HEK293 (cell line): ENCODE data around the gene FAM174A.

Source experiments
- CTCF ChIA-PET: fragments of 350-600 bp; formaldehyde crosslinking; extraction: SDS; loops from one replicate; lab custom pipeline; 2021; ENCODE audit warnings: antibody characterized with exemption; lab: Yijun Ruan, JAX
- POLR2A ChIA-PET: fragments of 300-600 bp; formaldehyde crosslinking; extraction: SDS; loops from one replicate; lab custom pipeline; 2020; ENCODE audit warnings: antibody characterized with exemption, inconsistent platforms; lab: Yijun Ruan, JAX
- H3K27ac ChIP-seq: fragments of 200-500 bp; sonication (Bioruptor generic); 2 replicates; pipeline ENCODE4 v1.5.1; 2014; ENCODE audit warnings: low read depth, low read length, control low read depth, inconsistent platforms; ENCODE audit errors: extremely low read depth
- H3K36me3 ChIP-seq, 2 experiments: fragments of 200-500 bp in 1 of 2; sonication (Bioruptor generic) in 1 of 2; 1 replicate in 1 of 2; 2 replicates in 1 of 2; pipeline ENCODE4 v1.5.1; 2014 to 2017; ENCODE audit warnings: inconsistent platforms in 2 of 2, low read length in 2 of 2; ENCODE audit not compliant: control insufficient read depth in 2 of 2, insufficient read depth in 1 of 2
- H3K4me1 ChIP-seq: fragments of 200-500 bp; sonication (Bioruptor generic); 2 replicates; pipeline ENCODE4 v1.5.1; 2014; ENCODE audit warnings: mild to moderate bottlenecking, low read length, inconsistent platforms; ENCODE audit not compliant: control insufficient read depth, insufficient read depth
- H3K4me3 ChIP-seq: 2 replicates; pipeline ENCODE4 v1.5.1; 2011; ENCODE audit warnings: low read depth, mild to moderate bottlenecking, control low read depth, low read length, moderate library complexity
- H3K9me3 ChIP-seq: fragments of 200-500 bp; sonication (Bioruptor generic); 2 replicates; pipeline ENCODE4 v1.5.1; 2014; ENCODE audit warnings: low read depth, low read length, inconsistent platforms; ENCODE audit not compliant: control insufficient read depth, insufficient read depth
- AEBP2 ChIP-seq: fragments of 450-650 bp; formaldehyde crosslinking; IDR thresholded peaks from 2 replicates; pipeline ENCODE4 v1.5.1; 2016; ENCODE audit warnings: missing biosample characterization, missing genetic modification characterization, borderline replicate concordance
- GFI1B ChIP-seq: fragments of 450-650 bp; formaldehyde crosslinking; IDR thresholded peaks from 2 replicates; pipeline ENCODE4 v1.5.1; 2016; ENCODE audit warnings: missing biosample characterization, missing genetic modification characterization
- HOXA7 ChIP-seq: sonication (generic); formaldehyde crosslinking; IDR thresholded peaks from 2 replicates; pipeline ENCODE4 v1.8.1; 2022; ENCODE audit warnings: missing genetic modification reagents, borderline replicate concordance
- IKZF3 ChIP-seq: fragments of 450-650 bp; IDR thresholded peaks from 2 replicates; pipeline ENCODE4 v1.5.0; 2018; ENCODE audit warnings: missing biosample characterization, mild to moderate bottlenecking, missing genetic modification characterization, moderate library complexity
- RBAK ChIP-seq: fragments of 450-650 bp; formaldehyde crosslinking; IDR thresholded peaks from 2 replicates; pipeline ENCODE4 v1.5.1; 2016; ENCODE audit warnings: missing biosample characterization, missing genetic modification characterization
- SP3 ChIP-seq: fragments of 450-650 bp; formaldehyde crosslinking; IDR thresholded peaks from 2 replicates; pipeline ENCODE4 v1.5.1; 2016; ENCODE audit warnings: missing biosample characterization, missing genetic modification characterization
- SP7 ChIP-seq: fragments of 450-650 bp; formaldehyde crosslinking; IDR thresholded peaks from 2 replicates; pipeline ENCODE4 v1.5.1; 2016; ENCODE audit warnings: missing biosample characterization, missing genetic modification characterization
- ZNF112 ChIP-seq: fragments of 450-650 bp; formaldehyde crosslinking; IDR thresholded peaks from 2 replicates; pipeline ENCODE4 v1.5.0; 2017; ENCODE audit warnings: missing biosample characterization, missing genetic modification characterization
- ZNF133 ChIP-seq: fragments of 450-650 bp; formaldehyde crosslinking; IDR thresholded peaks from 2 replicates; pipeline ENCODE4 v1.5.1; 2016; ENCODE audit warnings: missing biosample characterization, missing genetic modification characterization
- ZNF202 ChIP-seq: fragments of 450-650 bp; formaldehyde crosslinking; IDR thresholded peaks from 2 replicates; pipeline ENCODE4 v1.5.1; 2016; ENCODE audit warnings: missing biosample characterization, missing genetic modification characterization, borderline replicate concordance
- ZNF280D ChIP-seq: fragments of 450-650 bp; formaldehyde crosslinking; IDR thresholded peaks from 2 replicates; pipeline ENCODE4 v1.5.1; 2016; ENCODE audit warnings: missing biosample characterization, missing genetic modification characterization
- ZNF292 ChIP-seq: fragments of 450-650 bp; formaldehyde crosslinking; IDR thresholded peaks from 2 replicates; pipeline ENCODE4 v1.5.1; 2016; ENCODE audit warnings: low read depth, missing biosample characterization, missing genetic modification characterization, borderline replicate concordance
- ZNF37A ChIP-seq: fragments of 450-650 bp; IDR thresholded peaks from 2 replicates; pipeline ENCODE4 v1.5.1; 2018; ENCODE audit warnings: missing biosample characterization, missing genetic modification characterization
- ZNF488 ChIP-seq: fragments of 450-650 bp; formaldehyde crosslinking; IDR thresholded peaks from 2 replicates; pipeline ENCODE4 v1.5.1; 2016; ENCODE audit warnings: missing biosample characterization, missing genetic modification characterization
- ZNF530 ChIP-seq: fragments of 450-650 bp; formaldehyde crosslinking; IDR thresholded peaks from 2 replicates; pipeline ENCODE4 v1.5.1; 2016; ENCODE audit warnings: low read depth, missing biosample characterization, missing genetic modification characterization
- ZNF747 ChIP-seq: fragments of 450-650 bp; formaldehyde crosslinking; IDR thresholded peaks from 2 replicates; pipeline ENCODE4 v1.5.1; 2016; ENCODE audit warnings: missing biosample characterization, missing genetic modification characterization
- TF ChIP-seq, protein P1 (sequence below): fragments of 450-650 bp; formaldehyde crosslinking; IDR thresholded peaks from 2 replicates; pipeline ENCODE4 v1.5.1; 2017; ENCODE audit warnings: missing biosample characterization, missing genetic modification characterization
- TF ChIP-seq, protein P2 (sequence below): fragments of 450-650 bp; IDR thresholded peaks from 2 replicates; pipeline ENCODE4 v1.5.1; 2018; ENCODE audit warnings: missing biosample characterization, mild to moderate bottlenecking, missing genetic modification characterization
- TF ChIP-seq, protein P3 (sequence below): fragments of 450-650 bp; formaldehyde crosslinking; IDR thresholded peaks from 2 replicates; pipeline ENCODE4 v1.5.1; 2016; ENCODE audit warnings: missing biosample characterization, missing genetic modification characterization

FAM174A gene

GRCh38 chr5:100574716-100575115 lies 39.5 kb downstream of the FAM174A start:
- Histone ChIP-seq H3K4me3 (no peak overlapping the region), H3K27ac (no peak overlapping the region), H3K4me1 (no peaks in the 10 kb centered on the region), H3K9me3 (no peaks in the 10 kb centered on the region)
- no peak for TF ChIP-seq ZNF488 (tag by site-specific recombination)
- TF ChIP-seq ZNF37A: no peak
- TF ChIP-seq AEBP2 (tag by site-specific recombination): no peak
- TF ChIP-seq IKZF3 (tag by site-specific recombination): no peak
- TF ChIP-seq, protein P1, sequence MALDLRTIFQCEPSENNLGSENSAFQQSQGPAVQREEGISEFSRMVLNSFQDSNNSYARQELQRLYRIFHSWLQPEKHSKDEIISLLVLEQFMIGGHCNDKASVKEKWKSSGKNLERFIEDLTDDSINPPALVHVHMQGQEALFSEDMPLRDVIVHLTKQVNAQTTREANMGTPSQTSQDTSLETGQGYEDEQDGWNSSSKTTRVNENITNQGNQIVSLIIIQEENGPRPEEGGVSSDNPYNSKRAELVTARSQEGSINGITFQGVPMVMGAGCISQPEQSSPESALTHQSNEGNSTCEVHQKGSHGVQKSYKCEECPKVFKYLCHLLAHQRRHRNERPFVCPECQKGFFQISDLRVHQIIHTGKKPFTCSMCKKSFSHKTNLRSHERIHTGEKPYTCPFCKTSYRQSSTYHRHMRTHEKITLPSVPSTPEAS (tag by site-specific recombination): no peak
- TF ChIP-seq ZNF280D (tag by site-specific recombination): no peak
- TF ChIP-seq, protein P2, sequence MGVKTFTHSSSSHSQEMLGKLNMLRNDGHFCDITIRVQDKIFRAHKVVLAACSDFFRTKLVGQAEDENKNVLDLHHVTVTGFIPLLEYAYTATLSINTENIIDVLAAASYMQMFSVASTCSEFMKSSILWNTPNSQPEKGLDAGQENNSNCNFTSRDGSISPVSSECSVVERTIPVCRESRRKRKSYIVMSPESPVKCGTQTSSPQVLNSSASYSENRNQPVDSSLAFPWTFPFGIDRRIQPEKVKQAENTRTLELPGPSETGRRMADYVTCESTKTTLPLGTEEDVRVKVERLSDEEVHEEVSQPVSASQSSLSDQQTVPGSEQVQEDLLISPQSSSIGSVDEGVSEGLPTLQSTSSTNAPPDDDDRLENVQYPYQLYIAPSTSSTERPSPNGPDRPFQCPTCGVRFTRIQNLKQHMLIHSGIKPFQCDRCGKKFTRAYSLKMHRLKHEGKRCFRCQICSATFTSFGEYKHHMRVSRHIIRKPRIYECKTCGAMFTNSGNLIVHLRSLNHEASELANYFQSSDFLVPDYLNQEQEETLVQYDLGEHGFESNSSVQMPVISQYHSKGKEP: no peak
- TF ChIP-seq ZNF202: no peak
- no peak for TF ChIP-seq ZNF747 (tag by site-specific recombination)
- TF ChIP-seq ZNF530 (tag by site-specific recombination): no peak
- no peak for TF ChIP-seq GFI1B (tag by site-specific recombination)
- TF ChIP-seq, protein P3, sequence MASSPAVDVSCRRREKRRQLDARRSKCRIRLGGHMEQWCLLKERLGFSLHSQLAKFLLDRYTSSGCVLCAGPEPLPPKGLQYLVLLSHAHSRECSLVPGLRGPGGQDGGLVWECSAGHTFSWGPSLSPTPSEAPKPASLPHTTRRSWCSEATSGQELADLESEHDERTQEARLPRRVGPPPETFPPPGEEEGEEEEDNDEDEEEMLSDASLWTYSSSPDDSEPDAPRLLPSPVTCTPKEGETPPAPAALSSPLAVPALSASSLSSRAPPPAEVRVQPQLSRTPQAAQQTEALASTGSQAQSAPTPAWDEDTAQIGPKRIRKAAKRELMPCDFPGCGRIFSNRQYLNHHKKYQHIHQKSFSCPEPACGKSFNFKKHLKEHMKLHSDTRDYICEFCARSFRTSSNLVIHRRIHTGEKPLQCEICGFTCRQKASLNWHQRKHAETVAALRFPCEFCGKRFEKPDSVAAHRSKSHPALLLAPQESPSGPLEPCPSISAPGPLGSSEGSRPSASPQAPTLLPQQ (tag by site-specific recombination): no peak
- no peak for TF ChIP-seq RBAK (tag by site-specific recombination)
- no peak for TF ChIP-seq ZNF133 (tag by site-specific recombination)
- TF ChIP-seq SP3 (tag by site-specific recombination): no peak
- TF ChIP-seq, all 188 proteins: peak for 0
- no peaks in the 10 kb centered on the region for H3K36me3 ChIP-seq
- ChIA-PET CTCF (interaction anchor here (0.5 kb wide), 1 partner anchor 211 kb away, joined by 3 read pairs; no protein-coding TSS in a partner anchor), POLR2A (no interaction called here)

DNA sequence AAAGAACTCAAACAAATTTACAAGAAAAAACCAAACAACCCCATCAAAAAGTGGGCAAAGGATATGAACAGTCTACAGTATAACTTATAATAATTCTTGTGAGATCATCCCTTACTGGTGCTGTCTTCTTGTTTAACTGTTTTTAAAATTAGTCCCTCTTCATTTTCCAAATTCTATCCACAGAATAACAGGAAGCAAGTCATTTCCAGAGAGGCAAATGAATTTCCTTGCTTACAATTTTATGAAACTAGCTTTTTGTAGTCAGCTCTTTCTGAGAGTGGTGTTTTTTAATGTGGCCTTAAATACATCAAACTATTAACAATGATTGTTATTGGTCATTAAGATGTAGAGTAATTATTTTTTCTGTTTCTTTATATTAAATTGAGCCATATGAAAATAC lies 40.6 kb downstream of the FAM174A start:
- no peak overlapping the region for H3K4me3 ChIP-seq
- POLR2A ChIA-PET: no interaction called here
- H3K27ac ChIP-seq: no peak overlapping the region
- CTCF ChIA-PET: interaction anchor here (0.6 to 0.7 kb wide), 2 partner anchors 8 to 9 kb away, joined by 3 to 4 read pairs; no protein-coding TSS in a partner anchor
- no peaks in the 10 kb centered on the region for H3K9me3 ChIP-seq
- H3K4me1 ChIP-seq: no peaks in the 10 kb centered on the region
- TF ChIP-seq ZNF292 (tag by site-specific recombination): no peak
- TF ChIP-seq ZNF112 (tag by site-specific recombination): no peak
- TF ChIP-seq SP7 (tag by site-specific recombination): no peak
- TF ChIP-seq HOXA7 (CRISPR knock-in tag): no peak
- no peaks in the 10 kb centered on the region for H3K36me3 ChIP-seq
